Right renal cortex interstitium (tissue), 3 donors: Measurements from ENCODE around the gene AQP6. TPM values are rescaled to one million over a fixed set of nuclear protein-coding genes. Genes with fewer than 3 reads are reported as not detected.

ENCODE experiments used
- DNase-seq, 3 donors: peaks; one replicate each; pipeline ENCODE4 v3.0.0-alpha.2; 2013; ENCODE audit warnings: low read depth in 3 of 3, low spot score in 2 of 3
- polyA plus RNA-seq, 3 donors: library from polyadenylated mRNA; unstranded; fragments of 120-200 nt; gene quantifications; one replicate each; pipeline ENCODE4 v1.2.1, GENCODE V29; 2013; ENCODE audit not compliant: insufficient read length in 3 of 3

The AQP6 gene
- polyA plus RNA-seq, 3 donors: 16.1 to 19.3 (median 18.4) TPM

GRCh38 chr12:50024227-50024626 is 51.5 kb downstream of the AQP6 start:
- no peak for DNase-seq

DNA sequence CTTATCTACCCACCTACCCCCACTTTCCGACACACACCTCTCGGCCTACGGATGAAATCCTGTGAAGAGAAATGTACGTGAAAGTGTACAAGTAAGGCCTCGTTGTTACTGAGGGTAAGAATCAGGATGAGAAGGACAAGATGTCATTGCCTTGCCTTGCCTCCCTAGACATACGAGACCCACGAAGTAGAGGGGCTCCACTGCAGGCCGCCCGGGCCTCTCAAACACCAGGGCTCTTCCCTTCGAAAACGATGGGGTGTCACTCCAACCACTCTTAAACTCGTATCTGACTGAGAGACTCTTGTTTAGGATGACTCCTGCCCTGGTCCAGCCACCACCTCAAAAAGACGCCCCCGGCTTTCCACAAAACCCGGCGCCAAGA is 52.0 kb downstream of the AQP6 start:
- DNase-seq: no peak

DNA sequence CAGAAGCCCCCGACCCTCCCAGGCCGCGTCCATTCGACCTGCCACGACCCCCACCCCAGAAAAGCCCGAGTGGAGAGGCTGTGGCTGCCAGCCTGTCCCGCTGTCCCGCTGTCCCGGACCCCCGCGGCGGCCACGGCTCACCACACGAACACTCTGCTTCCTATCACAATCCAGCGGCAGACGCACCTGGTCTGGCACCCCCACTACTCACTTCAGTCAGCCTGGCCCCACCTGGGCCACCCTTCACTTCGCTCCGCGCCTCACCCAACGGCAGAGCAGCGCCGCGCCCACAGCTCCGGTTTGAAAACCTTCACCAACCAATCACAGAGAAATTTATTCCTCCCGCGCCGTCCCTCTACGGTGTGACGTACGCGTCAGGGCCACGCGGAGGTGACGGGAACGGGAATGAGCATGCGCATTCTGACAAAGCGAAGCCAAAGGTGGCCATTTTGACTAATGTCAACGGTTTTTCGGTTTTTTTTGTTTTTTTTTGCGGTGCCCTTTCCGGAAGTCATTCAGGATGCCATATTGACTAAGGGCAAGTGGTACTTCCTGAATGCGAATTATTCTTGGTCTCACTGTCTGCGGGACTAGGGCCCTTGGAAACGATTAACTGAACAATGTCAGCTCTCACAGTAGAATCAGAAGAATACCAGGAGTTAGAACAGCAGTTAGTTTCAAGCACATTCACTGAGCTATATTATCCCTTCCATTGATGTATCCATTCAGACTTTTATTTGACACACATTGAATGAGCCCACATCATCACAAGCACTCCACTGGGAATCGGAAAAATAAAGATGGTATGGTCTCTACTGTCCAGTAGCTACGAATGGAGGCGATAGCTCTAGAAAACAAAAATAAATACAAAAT is 52.7 kb downstream of the AQP6 start, which contains the start of gene RACGAP1:
TSS of gene RACGAP1 (minus strand) at position 308 of the 873 bp plus-strand sequence. CDS start 8,779 bp downstream, outside the sequence.
- peak; percentile 98 to 99 (median 98) for DNase-seq

DNA sequence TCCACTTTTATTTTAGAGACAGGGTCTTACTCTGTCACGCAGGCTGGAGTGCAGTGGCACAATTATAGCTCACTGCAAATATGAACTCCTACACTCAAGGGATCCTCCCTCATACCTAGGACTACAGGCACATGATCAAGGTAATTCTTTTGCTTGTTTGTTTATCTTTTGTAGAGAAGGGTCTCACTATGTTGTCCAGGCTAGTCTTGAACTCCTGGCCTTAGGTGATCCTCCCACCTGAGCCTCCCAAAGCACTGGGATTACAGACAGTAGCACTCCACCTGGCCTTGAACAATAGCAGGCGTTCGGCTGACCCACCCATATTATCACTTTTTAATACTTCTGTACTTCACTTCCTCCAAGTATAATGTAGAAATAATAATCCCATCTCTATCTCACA is 53.9 kb downstream of the AQP6 start:
- no peak for DNase-seq

Other genes starting within 250 kb of the AQP6 start
- 100 to 1,000 TPM; 778 to 791 (median 781) TPM for gene TMBIM6, start 231.4 kb upstream of the AQP6 start, polyA plus RNA-seq
- gene NCKAP5L, start 144.5 kb upstream of the AQP6 start, polyA plus RNA-seq: 10 to 100 TPM; 11.6 to 13.9 (median 12.3) TPM
- 1 to 10 TPM; 6.7 to 8.7 (median 8.1) TPM for gene BCDIN3D, start 129.8 kb upstream of the AQP6 start, polyA plus RNA-seq
- gene FAIM2, start 69.0 kb upstream of the AQP6 start, polyA plus RNA-seq: 1 to 10 TPM; 2.1 to 5.9 (median 2.8) TPM
- 100 to 1,000 TPM in 1 of 3 donors, 10 to 100 TPM in 2; 78.6 to 104 (median 97.4) TPM for gene AQP2, start 22.2 kb upstream of the AQP6 start, polyA plus RNA-seq
- gene AQP5, start 11.1 kb upstream of the AQP6 start, polyA plus RNA-seq: 1 to 10 TPM; 1.1 to 2.2 (median 2.0) TPM
- 10 to 100 TPM; 51.5 to 58.4 (median 57.5) TPM for gene RACGAP1, start 52.5 kb downstream of the AQP6 start, polyA plus RNA-seq
- 1 to 10 TPM; 3.3 to 4.1 (median 4.0) TPM for gene ASIC1, start 84.6 kb downstream of the AQP6 start, polyA plus RNA-seq
- gene SMARCD1, start 112.4 kb downstream of the AQP6 start, polyA plus RNA-seq: 100 to 1,000 TPM; 157 to 185 (median 168) TPM
- gene GPD1, start 131.1 kb downstream of the AQP6 start, polyA plus RNA-seq: 10 to 100 TPM; 49.8 to 81.4 (median 75.1) TPM
- gene COX14, start 139.3 kb downstream of the AQP6 start, polyA plus RNA-seq: 10 to 100 TPM; 51.8 to 58.8 (median 54.8) TPM
- 10 to 100 TPM; 84.5 to 87.9 (median 86.1) TPM for gene CERS5, start 194.4 kb downstream of the AQP6 start, polyA plus RNA-seq